Suppressor macrophage (primary cell): ENCODE data around the gene SH3BP1.
"Not testable (repeated sequence)": the region's sequence is repeated elsewhere in the genome, so short reads cannot be mapped to it uniquely, and the experiment has no call there.

Experiments
- DNase-seq, 4 experiments: peaks; one replicate each; pipeline ENCODE4 v3.0.0-alpha.2; 2020 to 2022

Gene SH3BP1

GRCh38 chr22:37679670-37680069 lies 40.2 kb downstream of the SH3BP1 start:
- no peak for DNase-seq

GRCh38 chr22:37680191-37680851 lies 40.9 kb downstream of the SH3BP1 start:
- DNase-seq, result no peak

DNA sequence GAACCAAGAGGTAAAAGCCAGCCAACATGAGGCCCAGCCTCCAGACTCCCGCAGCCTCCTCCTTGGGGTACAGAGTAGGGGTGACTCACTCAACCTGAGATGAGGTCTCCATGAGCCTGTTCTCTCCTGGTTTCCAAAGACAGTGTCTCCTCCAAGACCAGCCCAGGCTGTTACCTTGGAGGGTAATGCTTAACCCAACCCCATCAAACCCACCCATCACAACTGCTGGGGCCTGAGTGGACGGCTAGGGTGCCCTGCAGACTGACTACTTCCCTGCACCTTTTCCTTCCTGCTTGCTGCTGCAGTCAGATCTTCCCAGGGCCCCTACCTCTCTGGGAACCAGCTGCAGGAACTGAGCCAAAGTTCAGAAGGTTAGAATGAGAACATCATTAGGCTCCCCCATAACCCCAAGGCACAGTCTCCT lies 41.5 kb downstream of the SH3BP1 start:
- no peak for DNase-seq

DNA sequence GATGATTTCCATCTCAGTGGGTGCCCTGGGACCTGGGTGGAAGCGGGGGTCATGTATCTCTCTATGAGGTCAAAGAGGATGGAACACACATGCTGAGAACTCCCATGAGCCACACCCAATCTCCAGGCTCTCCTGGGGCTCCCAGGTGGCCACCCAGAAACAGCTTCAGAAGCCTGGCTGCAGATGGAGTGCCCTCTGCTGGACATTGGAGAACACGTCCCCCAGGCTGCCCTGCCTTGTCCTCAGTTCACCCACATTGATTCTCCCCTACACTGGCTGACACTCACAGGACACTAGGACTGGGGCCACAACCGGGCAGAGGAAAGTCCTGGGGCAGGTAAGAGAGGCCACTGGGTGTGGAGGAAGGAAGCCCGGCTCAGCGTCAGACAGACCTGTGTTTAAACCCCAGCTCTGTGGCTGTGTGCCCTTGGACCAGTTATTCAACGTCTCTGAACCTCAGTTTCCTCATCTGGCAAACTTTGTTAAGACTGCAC lies 42.1 kb downstream of the SH3BP1 start:
- peak; percentile 79 to 87 (median 82) for DNase-seq

GRCh38 chr22:37684803-37685615 lies 45.5 kb downstream of the SH3BP1 start:
- no peak for DNase-seq

GRCh38 chr22:37686002-37686982 lies 46.8 kb downstream of the SH3BP1 start, which contains the start of gene NOL12:
Gene NOL12 (plus strand): TSS chr22:37686343. CDS start chr22:37686393, 50 bp downstream.
- peak; percentile 90 to 93 (median 92) for DNase-seq

DNA sequence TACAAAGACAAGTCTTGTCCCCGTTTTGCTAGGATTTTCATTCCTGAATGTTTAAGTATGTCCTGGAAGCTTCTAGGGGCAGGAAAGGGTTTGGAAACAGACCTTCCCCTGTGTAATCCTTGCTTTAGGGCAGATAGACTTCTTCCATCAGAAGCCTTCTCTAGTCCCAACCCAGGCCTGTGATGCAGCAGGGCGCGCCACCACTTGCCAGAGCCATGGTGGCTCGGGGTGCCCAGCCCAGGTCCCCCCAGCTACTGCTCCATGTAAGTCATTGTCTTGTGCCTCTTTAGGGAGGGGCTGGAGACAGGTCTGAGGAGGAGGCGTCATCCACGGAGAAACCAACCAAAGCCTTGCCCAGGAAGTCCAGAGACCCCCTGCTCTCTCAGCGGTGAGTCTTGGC lies 50.9 kb downstream of the SH3BP1 start:
- no peak for DNase-seq

GRCh38 chr22:37690901-37691504 lies 51.5 kb downstream of the SH3BP1 start:
- DNase-seq, result no peak

DNA sequence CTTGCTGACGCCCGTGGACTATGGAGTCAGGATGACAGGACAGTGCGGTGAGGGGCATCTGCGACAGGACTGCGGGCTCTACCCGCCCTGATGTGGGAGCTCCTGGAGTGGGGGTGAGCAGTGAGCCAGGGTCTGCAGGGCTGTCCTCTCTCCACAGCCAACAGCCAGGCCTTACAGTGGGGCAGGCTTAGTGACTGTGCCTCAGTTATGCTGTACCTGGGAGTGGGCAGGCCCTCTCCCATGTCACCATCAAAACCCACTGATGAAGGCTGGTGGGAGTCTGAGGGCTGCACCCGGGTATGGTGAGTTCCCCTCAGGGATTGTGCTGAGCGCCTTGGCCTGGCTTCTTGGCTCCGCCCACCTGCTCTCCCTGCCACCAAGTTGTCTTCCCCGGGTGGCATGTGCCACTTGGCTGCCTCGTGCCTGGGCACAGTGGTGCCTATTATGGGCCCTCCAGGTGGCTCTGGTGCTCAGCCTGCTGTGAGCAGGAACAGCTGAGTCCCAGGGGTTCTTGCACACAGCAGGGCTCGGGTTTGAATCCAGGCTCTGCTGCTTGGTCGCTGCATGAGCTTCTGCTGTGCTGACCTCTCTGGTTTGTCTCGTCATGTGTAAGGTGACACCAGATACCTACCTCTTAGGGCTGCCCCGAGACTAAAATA lies 53.3 kb downstream of the SH3BP1 start:
- no peak for DNase-seq

DNA sequence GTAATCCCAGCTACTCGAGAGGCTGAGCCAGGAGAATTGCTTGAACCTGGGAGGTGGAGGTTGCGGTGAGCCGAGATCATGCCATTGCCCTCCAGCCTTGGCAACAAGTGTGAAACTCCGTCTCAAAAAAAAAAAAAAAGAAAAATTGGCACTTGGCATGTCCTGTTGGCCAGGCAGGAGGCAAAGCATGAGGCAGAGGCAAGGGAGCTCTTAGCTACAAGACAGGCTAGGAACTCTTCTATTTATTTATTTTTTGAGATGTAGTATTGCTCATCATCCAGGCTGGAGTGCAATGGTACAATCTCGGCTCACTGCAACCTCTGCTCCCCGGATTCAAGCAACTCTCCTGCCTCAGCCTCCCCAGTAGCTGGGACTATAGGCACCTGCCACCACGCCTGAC lies 54.7 kb downstream of the SH3BP1 start:
- not testable (repeated sequence) for DNase-seq

DNA sequence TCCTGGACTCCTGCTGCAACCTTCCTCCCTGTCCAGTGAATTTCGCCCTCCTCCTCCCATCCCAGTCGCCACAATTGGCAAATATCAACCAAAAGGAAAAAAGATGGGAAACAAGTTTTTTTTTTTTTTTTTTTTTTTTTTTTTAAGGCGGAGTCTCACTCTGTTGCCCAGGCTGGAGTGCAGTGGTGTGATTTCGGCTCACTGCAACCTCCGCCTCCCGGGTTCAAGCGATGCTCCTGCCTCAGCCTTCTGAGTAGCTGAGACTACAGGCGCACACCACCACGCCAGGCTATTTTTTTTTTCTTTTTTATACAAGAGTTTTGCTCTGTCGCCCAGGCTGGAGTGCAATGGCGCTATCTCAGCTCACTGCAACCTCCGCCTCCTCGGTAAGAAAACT lies 56.8 kb downstream of the SH3BP1 start:
- not testable (repeated sequence) for DNase-seq

GRCh38 chr22:37696657-37697537 lies 57.4 kb downstream of the SH3BP1 start, which contains the start of gene TRIOBP:
Gene TRIOBP (plus strand): TSS chr22:37697048. CDS start chr22:37701366, 4,318 bp downstream.
- DNase-seq, result peak; percentile 82 to 92 (median 86)

DNA sequence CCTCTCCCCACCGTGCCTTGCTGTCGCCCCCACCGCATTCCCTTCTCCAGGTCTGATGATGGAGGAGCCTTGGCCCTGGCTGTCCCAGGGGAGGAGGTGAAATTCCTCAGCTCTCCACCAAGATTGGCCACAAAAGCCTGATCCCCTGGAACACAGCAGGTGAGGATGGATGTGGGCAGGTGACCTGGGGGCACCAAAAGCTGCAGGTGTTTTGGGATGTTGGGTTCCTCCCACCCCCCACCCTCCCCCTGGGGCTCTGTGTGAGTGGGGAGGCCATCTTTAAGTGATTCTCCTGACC lies 58.0 kb downstream of the SH3BP1 start:
- DNase-seq, result no peak

DNA sequence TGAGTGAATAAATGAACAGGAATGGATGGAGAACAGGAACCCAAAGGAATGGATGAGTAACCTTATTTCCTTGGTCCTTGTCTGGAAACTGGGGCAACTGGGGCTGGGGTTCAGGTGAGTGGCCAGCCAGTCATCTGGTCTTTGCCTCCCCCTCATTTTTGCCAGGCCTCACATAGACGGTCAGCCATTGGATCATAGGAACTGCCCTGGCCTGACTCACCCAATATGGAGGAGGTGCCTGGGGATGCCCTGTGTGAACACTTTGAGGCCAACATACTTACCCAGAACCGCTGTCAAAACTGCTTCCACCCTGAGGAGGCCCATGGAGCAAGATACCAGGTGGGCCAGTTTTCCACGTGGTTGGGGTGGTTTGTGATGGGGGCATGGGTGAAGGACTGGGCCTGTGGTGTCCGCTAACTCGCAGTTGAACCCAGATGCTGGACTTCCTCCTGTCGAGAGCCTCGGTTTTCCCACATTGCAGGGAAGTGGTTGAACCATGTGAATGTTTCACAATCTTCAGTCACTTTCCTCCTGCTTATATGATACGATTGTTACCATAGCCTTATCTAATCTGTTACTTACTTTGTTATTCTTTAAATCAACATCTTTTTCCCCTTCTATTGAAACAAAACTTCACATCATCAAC lies 61.8 kb downstream of the SH3BP1 start:
- DNase-seq, result peak; percentile 65 to 88 (median 82)

DNA sequence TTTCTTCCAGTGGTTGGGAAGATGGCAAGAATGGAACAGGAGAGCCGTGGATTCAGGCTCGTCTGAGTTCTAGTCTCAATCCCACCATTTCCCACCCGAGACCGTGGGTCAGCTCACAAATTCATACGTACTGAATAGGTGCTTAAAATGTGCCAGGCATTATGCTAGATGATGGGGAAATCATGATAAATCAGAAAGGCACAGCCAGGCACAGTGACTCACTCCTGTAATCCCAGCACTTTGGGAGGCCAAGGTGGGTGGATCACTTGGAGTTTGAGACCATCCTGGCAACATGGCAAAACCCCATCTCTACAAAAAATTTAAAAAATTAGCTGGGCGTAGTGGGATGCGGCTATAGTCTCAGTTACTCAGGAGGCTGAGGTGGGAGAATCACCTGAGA lies 64.4 kb downstream of the SH3BP1 start:
- no peak for DNase-seq

- peak in 3 of 4 experiments; percentile 29 to 49 (median 49) for DNase-seq
Observed at GRCh38 chr22:37704645-37705044, 65.2 kb downstream of the SH3BP1 start.

DNA sequence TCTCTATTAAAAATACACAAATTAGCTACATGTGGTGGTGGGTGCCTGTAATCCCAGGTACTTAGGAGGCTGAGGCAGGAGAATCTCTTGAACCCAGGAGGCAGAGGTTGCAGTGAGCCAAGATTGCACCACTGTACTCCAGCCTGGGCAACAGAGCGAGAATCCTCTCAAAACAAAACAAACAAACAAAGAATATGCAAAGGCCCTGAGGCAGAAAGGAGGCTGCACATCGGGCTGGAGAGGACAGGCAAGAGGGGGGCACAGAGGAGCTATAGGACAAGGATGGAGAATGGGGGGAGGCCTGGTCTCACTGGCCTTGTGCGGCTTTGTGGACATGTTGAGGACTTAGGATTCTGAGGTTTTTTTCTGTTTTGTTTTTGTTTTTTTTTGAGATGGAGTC lies 65.7 kb downstream of the SH3BP1 start:
- DNase-seq, result no peak
